Fibroblast of gingiva (primary cell): Measurements from ENCODE around the gene TPM2.
"Not testable (repeated sequence)": the region's sequence is repeated elsewhere in the genome, so short reads cannot be mapped to it uniquely, and the experiment has no call there.

ENCODE experiments used
- DNase-seq: peaks from one replicate; pipeline ENCODE4 v3.0.0-alpha.2; 2011; ENCODE audit warnings: low read depth

The TPM2 gene

GRCh38 chr9:35656348-35656747 is 33.4 kb downstream of the TPM2 start:
- no peak for DNase-seq

GRCh38 chr9:35653611-35654010 is 36.1 kb downstream of the TPM2 start:
- no peak for DNase-seq

- peak; percentile 84 for DNase-seq
Observed at GRCh38 chr9:35652829-35653209, 36.9 kb downstream of the TPM2 start.

- DNase-seq, result peak; percentile 89
Observed at GRCh38 chr9:35651956-35652828, 37.5 kb downstream of the TPM2 start.

GRCh38 chr9:35650341-35651158 is 39.2 kb downstream of the TPM2 start, which contains the start of gene SIT1:
Gene SIT1, minus strand, starts transcription at chr9:35650931. Its CDS starts 78 bp downstream, at chr9:35650853.
- no peak for DNase-seq

GRCh38 chr9:35649431-35650340 is 40.0 kb downstream of the TPM2 start:
- DNase-seq, result peak; percentile 53

GRCh38 chr9:35646533-35647265 is 43.0 kb downstream of the TPM2 start:
- peak; percentile 88 for DNase-seq

GRCh38 chr9:35646153-35646532 is 43.6 kb downstream of the TPM2 start:
- DNase-seq, result no peak

GRCh38 chr9:35645736-35646135 is 44.0 kb downstream of the TPM2 start:
- not testable (repeated sequence) for DNase-seq

GRCh38 chr9:35643046-35643445 is 46.7 kb downstream of the TPM2 start:
- no peak for DNase-seq

- not testable (repeated sequence) for DNase-seq
Observed at GRCh38 chr9:35641478-35641877, 48.2 kb downstream of the TPM2 start.

- DNase-seq, result not testable (repeated sequence)
Observed at GRCh38 chr9:35640431-35640830, 49.3 kb downstream of the TPM2 start.

- DNase-seq, result no peak
Observed at GRCh38 chr9:35639631-35640030, 50.1 kb downstream of the TPM2 start.

GRCh38 chr9:35639225-35639624 is 50.5 kb downstream of the TPM2 start:
- DNase-seq, result not testable (repeated sequence)

GRCh38 chr9:35638751-35639150 is 51.0 kb downstream of the TPM2 start:
- DNase-seq, result not testable (repeated sequence)

GRCh38 chr9:35637427-35637955 is 52.2 kb downstream of the TPM2 start:
- not testable (repeated sequence) for DNase-seq

- not testable (repeated sequence) for DNase-seq
Observed at GRCh38 chr9:35636877-35637246, 52.9 kb downstream of the TPM2 start.

GRCh38 chr9:35636135-35636876 is 53.4 kb downstream of the TPM2 start:
- DNase-seq, result no peak

- no peak for DNase-seq
Observed at GRCh38 chr9:35635730-35636129, 54.0 kb downstream of the TPM2 start.
